ENCODE measurements around the gene KANTR.
A peak's percentile ranks its signal among the peaks of the same experiment; 100 is the strongest.

KANTR gene

GRCh38 chrX:53055244-53055849 lies 38.6 kb upstream of the KANTR start:
- TF ChIP-seq, protein P1, sequence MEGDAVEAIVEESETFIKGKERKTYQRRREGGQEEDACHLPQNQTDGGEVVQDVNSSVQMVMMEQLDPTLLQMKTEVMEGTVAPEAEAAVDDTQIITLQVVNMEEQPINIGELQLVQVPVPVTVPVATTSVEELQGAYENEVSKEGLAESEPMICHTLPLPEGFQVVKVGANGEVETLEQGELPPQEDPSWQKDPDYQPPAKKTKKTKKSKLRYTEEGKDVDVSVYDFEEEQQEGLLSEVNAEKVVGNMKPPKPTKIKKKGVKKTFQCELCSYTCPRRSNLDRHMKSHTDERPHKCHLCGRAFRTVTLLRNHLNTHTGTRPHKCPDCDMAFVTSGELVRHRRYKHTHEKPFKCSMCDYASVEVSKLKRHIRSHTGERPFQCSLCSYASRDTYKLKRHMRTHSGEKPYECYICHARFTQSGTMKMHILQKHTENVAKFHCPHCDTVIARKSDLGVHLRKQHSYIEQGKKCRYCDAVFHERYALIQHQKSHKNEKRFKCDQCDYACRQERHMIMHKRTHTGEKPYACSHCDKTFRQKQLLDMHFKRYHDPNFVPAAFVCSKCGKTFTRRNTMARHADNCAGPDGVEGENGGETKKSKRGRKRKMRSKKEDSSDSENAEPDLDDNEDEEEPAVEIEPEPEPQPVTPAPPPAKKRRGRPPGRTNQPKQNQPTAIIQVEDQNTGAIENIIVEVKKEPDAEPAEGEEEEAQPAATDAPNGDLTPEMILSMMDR (IDR thresholded peaks at IDR 0.05; ENCODE audit: control extremely low read depth, extremely low read depth, low read depth, missing control alignments) = no peak
- POLR2A ChIA-PET = no interaction called here
- DNase-seq (ENCODE audit: extremely low spot score) = no peak
- CTCF ChIA-PET = no interaction called here

- ChIA-PET CTCF (no interaction called here), POLR2A (no interaction called here)
- no peak for DNase-seq (ENCODE audit: extremely low spot score)
- TF ChIP-seq, protein P1 (IDR thresholded peaks at IDR 0.05; ENCODE audit: control extremely low read depth, extremely low read depth, low read depth, missing control alignments) = no peak
These were observed 37.6 kb upstream of the KANTR start for GRCh38 chrX:53056292-53056691.

- TF ChIP-seq, protein P1 (IDR thresholded peaks at IDR 0.05; ENCODE audit: control extremely low read depth, extremely low read depth, low read depth, missing control alignments) = no peak
- ChIA-PET POLR2A (no interaction called here), CTCF (no interaction called here)
- no peak for DNase-seq (ENCODE audit: extremely low spot score)
These were observed 28.8 kb upstream of the KANTR start for GRCh38 chrX:53065104-53065503.

DNA sequence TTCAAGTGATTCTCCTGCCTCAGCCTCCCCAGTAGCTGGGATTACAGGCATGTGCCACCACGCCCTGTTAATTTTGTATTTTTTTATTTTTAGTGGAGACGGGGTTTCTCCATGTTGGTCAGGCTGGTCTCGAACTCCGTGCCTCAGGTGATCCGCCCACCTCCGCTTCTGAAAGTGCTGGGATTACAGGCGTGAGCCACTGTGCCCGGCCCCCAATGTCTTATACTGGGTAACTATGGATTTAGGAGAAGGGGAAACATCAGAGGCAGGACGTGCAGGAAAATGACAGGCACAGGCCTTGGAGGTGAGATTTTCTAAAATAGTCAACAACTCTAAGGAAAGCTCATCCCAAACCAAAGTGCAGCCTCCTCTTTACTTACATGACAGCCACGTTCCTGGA lies 22.9 kb upstream of the KANTR start:
- TF ChIP-seq, protein P1 (IDR thresholded peaks at IDR 0.05; ENCODE audit: control extremely low read depth, extremely low read depth, low read depth, missing control alignments) = no peak
- DNase-seq (ENCODE audit: extremely low spot score) = no peak
- POLR2A ChIA-PET = no interaction called here
- CTCF ChIA-PET = interaction anchor here (1.7 to 3.4 kb wide), 2 partner anchors 11 to 19 kb away, joined by 7 to 19 read pairs; partner anchors contain the start of gene TSPYL2

DNA sequence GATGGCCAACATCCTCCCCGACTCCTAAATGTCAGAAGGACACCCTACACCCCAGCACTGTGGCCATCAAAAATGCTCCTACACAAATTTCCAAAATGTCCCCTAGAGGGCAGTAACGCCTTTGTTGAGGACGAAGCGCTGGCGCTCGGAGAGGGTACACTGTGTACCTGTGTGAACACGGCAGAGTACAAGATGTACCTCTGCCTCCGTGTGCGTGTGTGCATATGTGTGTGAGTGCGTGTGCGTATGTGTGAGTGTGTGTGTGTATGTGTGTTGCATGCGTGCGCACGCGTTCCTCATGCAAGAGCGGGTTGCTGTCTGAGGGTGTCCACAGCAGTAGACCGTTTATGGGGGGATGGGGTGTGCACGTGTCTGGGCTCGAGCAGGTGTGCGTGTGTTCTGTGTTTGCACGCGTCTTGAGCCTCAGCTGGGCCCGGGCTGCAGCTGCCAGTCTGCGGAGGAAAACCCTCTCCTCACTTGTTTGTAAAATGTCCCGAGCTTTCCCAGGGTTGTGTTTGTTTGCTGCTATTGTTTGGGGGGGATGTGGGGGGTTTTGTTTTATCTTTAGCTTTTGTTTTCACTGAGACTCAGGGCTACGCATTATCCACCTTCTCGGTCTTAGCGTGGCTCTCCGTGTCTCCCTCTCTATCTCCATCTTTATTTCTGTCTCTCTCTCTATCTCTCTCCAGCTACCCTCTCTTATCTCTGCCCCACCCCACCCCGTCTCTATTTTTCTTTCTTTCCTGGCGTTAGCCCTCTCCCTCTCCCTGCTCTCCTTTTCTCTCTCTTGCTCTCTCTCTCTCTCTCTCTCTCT lies 22.1 kb upstream of the KANTR start:
- TF ChIP-seq, protein P1 (IDR thresholded peaks at IDR 0.05; ENCODE audit: control extremely low read depth, extremely low read depth, low read depth, missing control alignments) = peak; percentile 25
- DNase-seq (ENCODE audit: extremely low spot score) = peak; percentile 73
- ChIA-PET CTCF (interaction anchor here (0.9 to 3.4 kb wide), 4 partner anchors 10 to 133 kb away, joined by 3 to 19 read pairs (median 5); partner anchors contain the start of gene TSPYL2), POLR2A (interaction anchor here (0.6 to 1.0 kb wide), 2 partner anchors 9 to 10 kb away, joined by 4 to 5 read pairs; partner anchors contain the start of gene TSPYL2)

- CTCF ChIA-PET = interaction anchor here (0.9 to 3.4 kb wide), 4 partner anchors 9 to 132 kb away, joined by 3 to 19 read pairs (median 5); partner anchors contain the start of gene TSPYL2
- POLR2A ChIA-PET = interaction anchor here (0.5 to 1.0 kb wide), 5 partner anchors 9 to 137 kb away, joined by 3 to 8 read pairs (median 5); partner anchors contain the start of gene TSPYL2
- TF ChIP-seq, protein P1 (IDR thresholded peaks at IDR 0.05; ENCODE audit: control extremely low read depth, extremely low read depth, low read depth, missing control alignments) = no peak
- no peak for DNase-seq (ENCODE audit: extremely low spot score)
These were observed 21.4 kb upstream of the KANTR start for GRCh38 chrX:53072418-53073114.
